Lung (tissue), 12 donors: ENCODE results near the gene STT3B. TPM values are rescaled to one million over a fixed set of nuclear protein-coding genes. Genes with fewer than 3 reads are reported as not detected.
A peak's percentile ranks its signal among the peaks of the same experiment; 100 is the strongest.

Experiments
- ATAC-seq: fragments of 200-7000 bp; cut with Tn5 transposase; one replicate; pipeline ENCODE4 v1.9.1; 2020; ENCODE audit warnings: moderate number of reproducible peaks; ENCODE audit not compliant: insufficient read depth, low FRiP score
- DNase-seq, 3 donors: peaks; one replicate each; pipeline ENCODE4 v3.0.0-alpha.2; 2013 to 2017
- H3K27ac ChIP-seq, 2 donors: one replicate each; pipeline ENCODE4 v1.5.1; 2013; ENCODE audit warnings: mild to moderate bottlenecking in 2 of 2, moderate library complexity in 2 of 2, control low read depth in 1 of 2, inconsistent platforms in 1 of 2, low read depth in 1 of 2, low read length in 1 of 2
- H3K27me3 ChIP-seq, 3 donors: one replicate each; pipeline ENCODE4 v1.5.1; 2013; ENCODE audit warnings: low read length in 2 of 3; ENCODE audit not compliant: control insufficient read depth in 3 of 3, insufficient read depth in 3 of 3
- H3K36me3 ChIP-seq, 4 donors: one replicate each; pipeline ENCODE4 v1.5.1; 2013; ENCODE audit warnings: low read length in 4 of 4, mild to moderate bottlenecking in 1 of 4, moderate library complexity in 1 of 4; ENCODE audit not compliant: control insufficient read depth in 4 of 4, insufficient read depth in 4 of 4
- H3K4me1 ChIP-seq, 5 donors: one replicate each; pipeline ENCODE4 v1.5.1; 2013; ENCODE audit warnings: low read length in 5 of 5, mild to moderate bottlenecking in 2 of 5, moderate library complexity in 1 of 5; ENCODE audit not compliant: control insufficient read depth in 5 of 5, insufficient read depth in 5 of 5
- H3K4me3 ChIP-seq: one replicate; pipeline ENCODE4 v1.5.1; 2013; ENCODE audit warnings: mild to moderate bottlenecking, control low read depth, moderate library complexity
- H3K9ac ChIP-seq, 2 donors: one replicate each; pipeline ENCODE4 v1.5.1; 2013; ENCODE audit warnings: low read length in 2 of 2, control low read depth in 1 of 2; ENCODE audit not compliant: insufficient read depth in 1 of 2
- H3K9me3 ChIP-seq, 4 donors: one replicate each; pipeline ENCODE4 v1.5.1; 2013; ENCODE audit warnings: low read length in 3 of 4, mild to moderate bottlenecking in 1 of 4, moderate library complexity in 1 of 4; ENCODE audit not compliant: control insufficient read depth in 4 of 4, insufficient read depth in 3 of 4
- CTCF ChIP-seq: IDR thresholded peaks from 2 replicates; pipeline ENCODE4 v1.5.1; 2012; ENCODE audit warnings: mild to moderate bottlenecking; ENCODE audit errors: control extremely low read depth, extremely low read depth
- WGBS, 2 donors: extraction: QIAGEN DNeasy Blood & Tissue Kit; methylation state at CpG; one replicate each; pipeline ENCODE4 v1.1.7; 2013; 5-methylcytosine and 5-hydroxymethylcytosine counted together
- polyA plus RNA-seq, 2 donors: library from polyadenylated mRNA; stranded (reverse); fragments of 200-250 nt; gene quantifications; one replicate each; pipeline ENCODE4 v1.2.1, GENCODE V29; 2013
- total RNA-seq, 2 donors: library from RNA; depleted of rRNA in 1 of 2; stranded (reverse); fragments of >200 nt in 1 of 2; gene quantifications; one replicate each; pipeline ENCODE4 v1.2.1, GENCODE V29; 2014 to 2021
- donor health status: control.
- donor health status: control.
- donor health status: Bipolar disorder and iron deficiency.
- donor health status: healthy.
- donor health status: DM: yes; HTN: yes; CAD: no.

Gene STT3B
- total and polyA plus RNA-seq, 4 donors, result 39.3 to 217 (median 85.5) TPM

- Histone ChIP-seq H3K27me3 (no peaks in the 10 kb centered on the region), H3K4me1 (peaks cover 0 to 26% (median 0%) of the 10 kb centered on the region in 5 donors), H3K27ac (no peak overlapping the region), H3K4me3 (no peak overlapping the region), H3K9ac (no peak overlapping the region), H3K9me3 (no peaks in the 10 kb centered on the region), H3K36me3 (no peaks in the 10 kb centered on the region)
- no peak for ATAC-seq
- WGBS, 2 donors, result 74 to 86% methylated on average over 5 of the region's 5 CpGs
- no peak for TF ChIP-seq CTCF
- DNase-seq, result peak; percentile 90 to 97 (median 96)
Observed at GRCh38 chr3:31498791-31499190, 33.9 kb upstream of the STT3B start.

GRCh38 chr3:31499281-31499680, 33.4 kb upstream of the STT3B start:
- Histone ChIP-seq H3K9me3 (no peaks in the 10 kb centered on the region), H3K36me3 (no peaks in the 10 kb centered on the region), H3K4me1 (peaks cover 0 to 26% (median 0%) of the 10 kb centered on the region in 5 donors), H3K9ac (no peak overlapping the region), H3K27ac (no peak overlapping the region), H3K4me3 (no peak overlapping the region), H3K27me3 (no peaks in the 10 kb centered on the region)
- no peak for TF ChIP-seq CTCF
- no peak for ATAC-seq
- no peak for DNase-seq
- 88 to 90% methylated on average over 3 of the region's 3 CpGs for WGBS, 2 donors

- DNase-seq, result no peak
- H3K9ac ChIP-seq, result no peak overlapping the region
- WGBS, 2 donors, result 82 to 87% methylated on average over 3 of the region's 3 CpGs
- H3K9me3 ChIP-seq, result no peaks in the 10 kb centered on the region
- ATAC-seq, result no peak
- no peak for TF ChIP-seq CTCF
- H3K4me1 ChIP-seq, result peaks cover 0 to 17% (median 0%) of the 10 kb centered on the region in 5 donors
- H3K27me3 ChIP-seq, result no peaks in the 10 kb centered on the region
- no peak overlapping the region for H3K4me3 ChIP-seq
- H3K36me3 ChIP-seq, result no peaks in the 10 kb centered on the region
- H3K27ac ChIP-seq, result no peak overlapping the region
Observed at GRCh38 chr3:31502803-31503221, 29.9 kb upstream of the STT3B start.

- no peak for DNase-seq
- H3K36me3 ChIP-seq, result no peaks in the 10 kb centered on the region
- no peaks in the 10 kb centered on the region for H3K9me3 ChIP-seq
- H3K27me3 ChIP-seq, result no peaks in the 10 kb centered on the region
- H3K4me3 ChIP-seq, result no peak overlapping the region
- H3K9ac ChIP-seq, result no peak overlapping the region
- H3K4me1 ChIP-seq, result peaks cover 0 to 17% (median 0%) of the 10 kb centered on the region in 5 donors
- no peak overlapping the region for H3K27ac ChIP-seq
- ATAC-seq, result no peak
- TF ChIP-seq CTCF, result no peak
- WGBS, 2 donors, result 81 to 88% methylated on average over 4 of the region's 4 CpGs
Observed at GRCh38 chr3:31503456-31503855, 29.3 kb upstream of the STT3B start.
